GM12864 (cell line): ENCODE measurements around the gene SNHG17.
"Not testable (repeated sequence)": the region's sequence is repeated elsewhere in the genome, so short reads cannot be mapped to it uniquely, and the experiment has no call there.

Source experiments
- DNase-seq: peaks from one replicate; pipeline ENCODE4 v3.0.0-alpha.2; 2011; ENCODE audit warnings: low read depth
- H3K4me3 ChIP-seq: 2 replicates; pipeline ENCODE4 v1.5.1; 2011; ENCODE audit warnings: mild to moderate bottlenecking, low read depth, low read length, control low read depth
- TF ChIP-seq, protein P1 (sequence below): IDR thresholded peaks from 2 replicates; pipeline ENCODE4 v1.5.1; 2011; ENCODE audit warnings: low read depth, mild to moderate bottlenecking, moderate library complexity, low read length, control low read depth, inconsistent platforms; ENCODE audit errors: missing control alignments

The SNHG17 gene

DNA sequence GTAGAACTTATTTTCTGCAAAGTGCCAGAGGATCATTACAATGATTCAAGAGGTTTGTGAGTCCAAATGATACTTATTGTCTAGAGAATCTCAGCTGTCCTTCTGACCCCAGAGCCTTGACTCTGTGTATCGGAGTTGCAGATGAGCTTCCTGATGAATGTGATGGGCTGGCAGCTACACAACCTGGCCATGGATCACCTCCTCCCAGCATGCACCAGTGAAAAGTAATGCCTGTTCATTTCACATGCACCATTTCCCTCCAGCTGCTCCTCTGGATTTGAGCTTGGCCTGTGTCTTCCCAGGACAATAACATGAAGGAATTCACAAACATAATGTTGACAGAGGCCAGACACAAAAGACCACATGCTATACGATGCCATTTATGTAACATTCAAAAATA, 30.0 kb downstream of the SNHG17 start:
- no peak for DNase-seq
- TF ChIP-seq, protein P1, sequence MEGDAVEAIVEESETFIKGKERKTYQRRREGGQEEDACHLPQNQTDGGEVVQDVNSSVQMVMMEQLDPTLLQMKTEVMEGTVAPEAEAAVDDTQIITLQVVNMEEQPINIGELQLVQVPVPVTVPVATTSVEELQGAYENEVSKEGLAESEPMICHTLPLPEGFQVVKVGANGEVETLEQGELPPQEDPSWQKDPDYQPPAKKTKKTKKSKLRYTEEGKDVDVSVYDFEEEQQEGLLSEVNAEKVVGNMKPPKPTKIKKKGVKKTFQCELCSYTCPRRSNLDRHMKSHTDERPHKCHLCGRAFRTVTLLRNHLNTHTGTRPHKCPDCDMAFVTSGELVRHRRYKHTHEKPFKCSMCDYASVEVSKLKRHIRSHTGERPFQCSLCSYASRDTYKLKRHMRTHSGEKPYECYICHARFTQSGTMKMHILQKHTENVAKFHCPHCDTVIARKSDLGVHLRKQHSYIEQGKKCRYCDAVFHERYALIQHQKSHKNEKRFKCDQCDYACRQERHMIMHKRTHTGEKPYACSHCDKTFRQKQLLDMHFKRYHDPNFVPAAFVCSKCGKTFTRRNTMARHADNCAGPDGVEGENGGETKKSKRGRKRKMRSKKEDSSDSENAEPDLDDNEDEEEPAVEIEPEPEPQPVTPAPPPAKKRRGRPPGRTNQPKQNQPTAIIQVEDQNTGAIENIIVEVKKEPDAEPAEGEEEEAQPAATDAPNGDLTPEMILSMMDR, result no peak
- H3K4me3 ChIP-seq, result no peak overlapping the region

DNA sequence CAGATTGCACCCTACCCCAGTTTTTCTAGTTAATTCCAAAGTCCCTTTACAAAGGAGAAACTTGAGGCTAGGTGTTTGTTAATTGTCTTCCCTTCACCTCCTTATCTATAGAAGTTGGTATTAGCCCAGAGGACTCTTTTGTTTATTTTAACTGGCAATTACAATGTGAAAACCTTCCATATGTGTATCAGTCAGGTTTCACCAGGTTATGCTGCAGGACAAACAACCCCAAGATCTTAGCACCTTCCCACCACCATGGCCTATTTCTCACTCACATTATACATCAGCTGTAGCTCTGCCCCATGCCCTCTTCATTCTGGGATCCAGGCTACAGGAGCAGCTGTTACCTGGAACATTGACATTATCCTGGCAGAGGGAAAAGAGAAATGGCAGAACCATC, 31.1 kb downstream of the SNHG17 start:
- TF ChIP-seq, protein P1, result no peak
- no peak overlapping the region for H3K4me3 ChIP-seq
- no peak for DNase-seq

DNA sequence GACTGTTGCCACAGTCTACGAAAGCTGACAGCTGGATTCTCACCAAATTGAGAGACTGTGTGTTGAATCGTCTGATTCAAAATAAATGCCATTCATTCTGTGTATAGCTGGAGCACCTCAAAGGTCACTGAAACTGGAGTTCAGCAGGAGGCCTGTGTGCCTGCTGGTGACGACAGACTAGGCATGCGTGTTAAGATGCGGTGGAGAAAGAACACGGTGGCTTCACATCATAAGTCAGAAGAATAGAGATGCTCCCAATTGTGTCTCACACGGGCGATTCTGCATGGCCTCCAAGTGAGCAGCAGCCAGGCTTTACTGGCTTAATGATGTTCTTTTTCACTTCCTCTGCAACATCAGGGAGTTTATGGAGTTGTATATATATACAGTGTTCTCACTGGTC, 32.3 kb downstream of the SNHG17 start:
- TF ChIP-seq, protein P1, result no peak
- H3K4me3 ChIP-seq, result no peak overlapping the region
- no peak for DNase-seq

DNA sequence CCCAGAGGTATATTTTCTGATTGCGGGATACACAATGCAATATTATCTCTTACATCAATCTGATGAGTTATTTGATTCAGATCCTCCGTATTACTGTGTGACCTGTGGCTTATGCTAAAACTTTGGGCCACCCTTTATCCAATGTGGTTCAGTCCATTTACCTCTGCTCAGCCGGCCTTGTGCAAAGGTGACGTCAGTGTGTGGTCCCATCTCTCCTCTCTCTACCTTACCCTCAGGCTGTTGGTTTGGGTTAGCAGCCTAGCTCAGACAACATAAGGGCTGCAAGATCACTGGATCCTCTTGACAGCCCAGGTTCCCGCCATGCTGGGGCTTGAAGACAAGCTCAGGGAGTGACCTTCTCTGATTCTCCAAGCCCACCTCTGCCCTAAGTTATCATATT, 33.0 kb downstream of the SNHG17 start:
- DNase-seq, result no peak
- TF ChIP-seq, protein P1, result no peak
- no peak overlapping the region for H3K4me3 ChIP-seq

DNA sequence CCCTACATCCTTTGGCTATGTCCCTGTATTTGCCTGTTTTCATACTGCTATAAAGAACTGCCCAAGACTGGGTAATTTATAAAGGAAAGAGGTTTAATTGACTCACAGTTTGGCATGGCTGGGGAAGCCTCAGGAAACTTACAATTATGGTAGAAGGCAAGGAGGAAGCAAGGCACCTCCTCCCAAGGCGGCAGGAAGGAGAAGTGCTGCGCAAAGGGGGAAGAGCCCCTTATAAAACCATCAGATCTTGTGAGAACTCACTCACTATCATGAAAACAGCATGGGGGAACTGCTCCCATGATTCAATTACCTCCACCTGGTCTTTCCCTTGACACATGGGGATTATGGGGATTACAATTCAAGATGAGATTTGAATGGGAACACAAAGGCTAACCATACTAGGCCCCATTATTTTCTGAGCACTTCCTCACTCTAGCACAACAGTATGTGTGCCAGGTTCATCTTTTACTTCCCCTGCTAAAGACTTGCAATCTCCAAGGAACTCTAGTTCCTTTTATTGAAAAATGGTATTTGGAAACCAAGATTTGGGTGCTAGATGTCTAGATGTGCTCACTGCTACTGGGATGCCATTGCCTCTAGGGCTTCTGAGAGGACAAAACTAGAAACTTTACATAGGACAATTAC, 39.3 kb downstream of the SNHG17 start:
- not testable (repeated sequence) for DNase-seq, H3K4me3 ChIP-seq

DNA sequence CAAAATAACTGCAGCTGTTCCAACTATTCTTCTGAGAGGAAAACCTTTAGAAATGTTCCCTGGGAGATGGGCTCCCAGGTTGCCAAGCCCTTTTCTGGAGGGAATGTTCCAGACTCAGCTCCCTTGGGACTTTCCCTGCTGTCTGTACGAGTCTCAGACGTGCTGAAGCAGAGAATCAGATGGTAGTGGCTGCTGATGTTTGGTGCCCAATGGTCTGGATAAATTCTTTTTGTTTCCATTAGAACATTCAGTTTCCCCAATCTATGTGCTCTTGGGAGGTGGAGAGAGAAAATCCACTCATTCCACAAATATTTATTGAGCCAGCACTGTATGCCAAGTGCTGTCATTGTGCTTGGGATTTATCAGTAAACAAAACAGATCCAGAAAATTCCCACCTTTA, 40.0 kb downstream of the SNHG17 start:
- DNase-seq, result no peak
- TF ChIP-seq, protein P1, result no peak
- no peak overlapping the region for H3K4me3 ChIP-seq

DNA sequence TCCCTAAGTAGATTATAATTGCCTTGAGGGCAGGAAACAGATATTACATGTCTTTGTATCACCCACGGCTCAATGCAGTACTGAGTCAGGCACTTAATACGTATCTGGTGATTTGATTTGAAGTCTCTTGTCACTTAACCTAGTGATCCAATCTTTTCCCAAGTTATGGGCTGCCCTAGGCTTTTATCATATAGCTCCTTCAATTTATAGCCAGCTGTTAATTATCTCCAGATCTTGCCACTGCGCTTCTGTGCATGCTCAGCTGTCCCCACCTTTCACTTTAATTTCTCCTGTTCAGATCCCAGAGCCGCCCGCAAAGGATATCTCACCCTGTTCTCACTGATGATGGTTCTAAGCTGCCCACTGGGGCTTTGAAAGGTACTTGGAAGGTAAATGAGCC, 41.9 kb downstream of the SNHG17 start:
- TF ChIP-seq, protein P1, result no peak
- no peak for DNase-seq
- H3K4me3 ChIP-seq, result no peak overlapping the region
